A549 (cell line): ENCODE measurements around the gene MOK.

Source experiments
- CBX2 ChIP-seq: fragments of 200-600 bp; sonication (generic); IDR thresholded peaks from 2 replicates; pipeline ENCODE4 v1.6.1; 2016; ENCODE audit warnings: low read depth, mild to moderate bottlenecking, borderline replicate concordance
- EHMT2 ChIP-seq: fragments of 200-600 bp; sonication (generic); IDR thresholded peaks from 2 replicates; pipeline ENCODE4 v1.6.1; 2016; ENCODE audit warnings: antibody characterized with exemption, low read depth, mild to moderate bottlenecking, moderate library complexity
- EP300 ChIP-seq, 2 experiments: fragments of >200 bp; sonication (Bioruptor Twin); formaldehyde crosslinking; IDR thresholded peaks; 2 replicates in 1 of 2; 3 replicates in 1 of 2; pipeline ENCODE4 v1.6.1; 2016 to 2017
- FOSL2 ChIP-seq, 2 experiments: fragments of 450-650 bp in 1 of 2; fragments of >200 bp in 1 of 2; sonication (Bioruptor Twin) in 1 of 2; formaldehyde crosslinking; IDR thresholded peaks; 2 replicates each; pipeline versions ENCODE4 v1.5.0 to v1.6.1; 2016 to 2020; ENCODE audit warnings: mild to moderate bottlenecking in 1 of 2, moderate library complexity in 1 of 2
- HDAC2 ChIP-seq: fragments of 200-600 bp; sonication (generic); IDR thresholded peaks from 2 replicates; pipeline ENCODE4 v1.6.1; 2016
- NPAS2 ChIP-seq: fragments of 250-450 bp; sonication (Bioruptor Pico); IDR thresholded peaks from 2 replicates; pipeline ENCODE4 v1.8.0; 2022; ENCODE audit warnings: mild to moderate bottlenecking, moderate library complexity, borderline replicate concordance
- POLR2A ChIP-seq: IDR thresholded peaks from 2 replicates; pipeline ENCODE4 v1.6.1; 2012; ENCODE audit warnings: mild to moderate bottlenecking, low read length
- TF ChIP-seq, protein P1 (sequence below): fragments of >200 bp; sonication (Bioruptor Twin); formaldehyde crosslinking; IDR thresholded peaks from 3 replicates; pipeline ENCODE4 v1.5.1; 2016

DNA sequence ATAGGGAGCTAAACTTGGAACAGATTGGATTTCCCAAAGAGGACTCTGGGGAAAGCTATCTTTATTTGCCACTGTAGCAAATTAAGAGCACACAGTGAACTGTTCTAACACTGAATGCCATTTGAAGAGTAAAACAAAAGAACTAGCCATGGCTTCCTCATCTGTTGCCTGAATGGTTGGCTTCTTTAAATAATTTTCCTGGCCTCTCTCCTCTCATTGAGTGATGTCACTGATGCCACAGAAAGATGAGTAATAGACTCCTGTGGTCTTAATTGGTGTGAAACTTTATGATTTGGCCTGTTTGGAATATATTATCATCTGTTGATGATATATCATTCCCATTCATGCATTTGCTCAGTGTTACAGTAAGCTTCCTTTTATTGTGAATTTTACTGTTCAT is 122.8 kb downstream of the MOK start:
- TF ChIP-seq POLR2A (no peak), NPAS2 (CRISPR knock-in tag) (no peak), FOSL2 (IDR thresholded peaks at IDR 0.05) (no peak), FOSL2 (CRISPR knock-in tag; IDR thresholded peaks at IDR 0.05) (no peak), EHMT2 (no peak), HDAC2 (no peak), EP300 (IDR thresholded peaks at IDR 0.05) (no peak), CBX2 (no peak)
- TF ChIP-seq, protein P1, sequence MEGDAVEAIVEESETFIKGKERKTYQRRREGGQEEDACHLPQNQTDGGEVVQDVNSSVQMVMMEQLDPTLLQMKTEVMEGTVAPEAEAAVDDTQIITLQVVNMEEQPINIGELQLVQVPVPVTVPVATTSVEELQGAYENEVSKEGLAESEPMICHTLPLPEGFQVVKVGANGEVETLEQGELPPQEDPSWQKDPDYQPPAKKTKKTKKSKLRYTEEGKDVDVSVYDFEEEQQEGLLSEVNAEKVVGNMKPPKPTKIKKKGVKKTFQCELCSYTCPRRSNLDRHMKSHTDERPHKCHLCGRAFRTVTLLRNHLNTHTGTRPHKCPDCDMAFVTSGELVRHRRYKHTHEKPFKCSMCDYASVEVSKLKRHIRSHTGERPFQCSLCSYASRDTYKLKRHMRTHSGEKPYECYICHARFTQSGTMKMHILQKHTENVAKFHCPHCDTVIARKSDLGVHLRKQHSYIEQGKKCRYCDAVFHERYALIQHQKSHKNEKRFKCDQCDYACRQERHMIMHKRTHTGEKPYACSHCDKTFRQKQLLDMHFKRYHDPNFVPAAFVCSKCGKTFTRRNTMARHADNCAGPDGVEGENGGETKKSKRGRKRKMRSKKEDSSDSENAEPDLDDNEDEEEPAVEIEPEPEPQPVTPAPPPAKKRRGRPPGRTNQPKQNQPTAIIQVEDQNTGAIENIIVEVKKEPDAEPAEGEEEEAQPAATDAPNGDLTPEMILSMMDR, result no peak
